GM19351 (cell line): ENCODE data around the gene ACOX1.
"Not testable (repeated sequence)": the region's sequence is repeated elsewhere in the genome, so short reads cannot be mapped to it uniquely, and the experiment has no call there.

Experiments
- ATAC-seq: cut with Tn5 transposase; IDR thresholded peaks from one replicate; pipeline ENCODE4 v1.9.1; 2021; ENCODE audit warnings: mild to moderate bottlenecking, moderate library complexity; ENCODE audit not compliant: unreplicated experiment

ACOX1 gene

GRCh38 chr17:75983501-75984181 is 4.7 kb upstream of the ACOX1 start:
- ATAC-seq: no peak

- ATAC-seq: no peak
Observed at GRCh38 chr17:75981019-75981615, 2.2 kb upstream of the ACOX1 start.

GRCh38 chr17:75980188-75981018 is 1.4 kb upstream of the ACOX1 start:
- ATAC-seq: no peak

- ATAC-seq: peak; percentile 17
Observed at GRCh38 chr17:75979705-75980187, 780 bp upstream of the ACOX1 start.

DNA sequence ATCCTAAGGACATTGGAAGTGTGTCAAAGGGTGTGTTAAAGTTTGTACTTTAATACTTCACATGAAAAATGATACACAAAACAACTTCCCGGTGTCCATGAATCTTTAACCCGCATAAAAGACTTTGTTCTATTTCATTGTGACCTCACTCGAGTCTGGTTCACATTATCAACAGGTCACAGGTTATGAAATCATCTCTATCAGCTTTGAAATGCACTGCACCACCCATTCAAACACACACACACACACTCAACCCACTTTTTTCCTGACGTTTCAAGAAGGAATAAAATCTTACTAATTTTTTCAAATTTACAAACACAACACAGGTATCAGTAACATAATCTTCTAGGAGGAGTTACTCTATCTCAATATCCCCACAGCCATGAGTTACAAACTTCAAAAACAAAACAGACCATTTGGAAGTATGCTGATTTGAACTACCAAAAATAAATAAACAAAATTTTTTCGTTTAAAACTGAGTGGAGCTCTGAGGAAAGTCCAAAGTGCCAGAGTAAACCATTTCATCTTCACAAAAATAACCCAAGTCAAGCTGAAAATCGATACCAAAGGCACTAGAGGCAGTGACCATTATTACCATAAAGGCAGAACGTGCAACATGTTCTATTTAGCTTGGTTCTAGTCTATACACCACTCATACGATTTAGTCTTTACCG is 2.7 kb downstream of the ACOX1 start:
- no peak for ATAC-seq

- ATAC-seq: no peak
Observed at GRCh38 chr17:75975757-75976174, 3.2 kb downstream of the ACOX1 start.

GRCh38 chr17:75975187-75975586 is 3.8 kb downstream of the ACOX1 start:
- ATAC-seq: not testable (repeated sequence)

- no peak for ATAC-seq
Observed at GRCh38 chr17:75970626-75971025, 8.3 kb downstream of the ACOX1 start.

DNA sequence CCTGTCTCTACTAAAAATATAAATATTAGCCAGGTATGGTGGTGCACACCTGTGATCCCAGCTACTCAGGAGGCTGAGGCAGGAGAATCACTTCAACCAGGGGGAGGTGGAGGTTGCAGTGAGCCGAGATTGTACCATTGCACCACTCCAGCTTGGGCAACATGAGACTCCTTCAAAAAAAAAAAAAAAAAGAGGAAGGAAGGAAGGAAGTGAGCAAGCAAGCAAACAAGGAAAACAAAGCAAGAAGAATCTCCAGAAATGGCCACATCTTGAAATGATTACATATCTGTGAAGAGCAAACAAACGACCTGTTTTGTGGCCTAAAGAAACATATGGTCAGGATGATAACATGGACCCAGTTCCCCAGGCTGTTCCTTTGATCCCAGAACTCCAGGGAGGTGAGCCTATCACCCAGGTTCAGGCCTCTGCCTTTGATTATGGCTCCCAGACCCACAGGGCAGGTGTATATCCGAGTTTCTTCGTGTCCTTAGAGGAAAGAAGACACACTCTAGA is 8.9 kb downstream of the ACOX1 start:
- no peak for ATAC-seq

DNA sequence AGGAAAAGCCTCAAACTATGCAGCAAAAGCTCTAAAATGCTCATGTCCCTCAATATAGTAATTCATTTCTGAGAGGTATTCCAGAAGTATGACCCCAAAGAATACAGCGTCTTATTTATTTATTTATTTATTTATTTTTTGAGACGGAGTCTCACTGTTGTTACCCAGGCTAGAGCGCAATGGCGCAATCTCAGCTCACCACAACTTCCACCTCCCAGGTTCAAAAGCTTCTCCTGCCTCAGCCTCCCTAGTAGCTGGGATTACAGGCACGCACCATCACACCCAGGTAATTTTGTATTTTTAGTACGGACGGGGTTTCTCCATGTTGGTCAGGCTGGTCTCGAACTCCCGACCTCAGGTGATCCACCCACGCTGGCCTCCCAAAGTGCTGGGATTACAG is 9.9 kb downstream of the ACOX1 start:
- ATAC-seq: not testable (repeated sequence)

GRCh38 chr17:75965468-75965867 is 13.5 kb downstream of the ACOX1 start:
- no peak for ATAC-seq

DNA sequence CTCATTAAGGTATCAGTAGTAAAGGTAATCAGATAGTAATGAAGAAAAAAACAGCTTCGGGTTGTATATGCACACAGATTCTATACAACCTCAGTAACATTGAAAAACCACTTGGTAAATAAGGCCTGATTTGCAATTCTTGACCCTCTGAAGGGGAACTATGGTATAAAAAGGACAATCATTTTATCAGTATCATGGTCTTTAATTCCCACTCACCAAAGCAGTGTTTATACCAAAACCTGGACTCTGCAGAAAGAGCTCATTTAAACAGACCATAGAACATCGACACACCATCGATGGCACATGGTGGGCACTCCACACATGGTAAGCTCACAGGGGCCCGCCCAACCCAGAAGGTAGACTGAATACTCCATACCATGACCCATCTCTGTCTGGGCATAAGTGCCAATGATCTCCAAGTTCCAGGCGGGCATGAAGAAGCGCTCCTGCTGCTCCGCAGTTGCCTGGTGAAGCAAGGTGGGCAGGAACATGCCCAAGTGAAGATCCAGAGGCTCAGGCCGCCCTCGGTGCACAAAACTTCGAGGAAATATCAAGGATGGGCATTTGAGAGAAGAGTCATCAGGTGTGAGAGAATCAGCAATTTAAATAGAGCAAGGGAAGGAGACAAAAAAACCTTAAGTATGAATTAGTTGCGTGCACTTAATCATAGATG is 19.0 kb downstream of the ACOX1 start:
- no peak for ATAC-seq

DNA sequence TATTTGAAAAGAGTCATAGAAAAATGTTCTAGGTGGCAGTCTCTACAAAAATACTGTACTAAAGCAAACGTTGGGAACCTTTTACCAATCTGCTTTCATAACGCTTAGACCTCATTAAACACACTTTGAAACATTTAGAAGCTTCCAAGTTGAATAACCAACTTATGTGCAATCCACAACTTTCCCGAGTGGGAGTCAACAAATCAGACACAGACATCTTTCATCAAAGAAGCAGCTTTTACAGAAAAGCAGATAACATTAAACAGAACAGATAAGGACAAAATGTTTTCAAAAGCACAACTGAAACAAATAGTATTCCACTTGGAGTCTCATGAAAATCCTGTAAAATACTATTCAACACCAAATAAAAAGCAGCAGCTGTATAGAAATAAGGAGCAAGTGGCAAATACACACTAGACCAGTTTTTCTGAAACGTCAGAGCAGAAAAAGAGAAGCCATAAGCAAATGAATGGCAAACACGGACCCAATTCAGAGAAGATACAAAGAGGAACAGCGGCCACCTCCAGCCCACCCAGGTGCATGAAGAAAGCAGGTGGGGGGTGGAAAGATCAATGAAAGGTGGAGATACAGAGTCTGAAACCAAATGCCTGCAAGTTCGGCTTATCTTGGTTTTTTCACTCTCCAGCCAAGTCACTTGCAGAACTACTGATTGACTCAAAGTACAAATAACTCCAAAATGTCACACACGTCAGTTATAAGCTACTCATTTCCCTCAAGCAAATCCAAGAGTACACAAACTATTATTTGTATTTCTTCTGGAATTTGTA is 19.7 kb downstream of the ACOX1 start:
- ATAC-seq: no peak

GRCh38 chr17:75950855-75951554 is 28.0 kb downstream of the ACOX1 start:
- ATAC-seq: no peak

GRCh38 chr17:75950421-75950820 is 28.5 kb downstream of the ACOX1 start:
- no peak for ATAC-seq

DNA sequence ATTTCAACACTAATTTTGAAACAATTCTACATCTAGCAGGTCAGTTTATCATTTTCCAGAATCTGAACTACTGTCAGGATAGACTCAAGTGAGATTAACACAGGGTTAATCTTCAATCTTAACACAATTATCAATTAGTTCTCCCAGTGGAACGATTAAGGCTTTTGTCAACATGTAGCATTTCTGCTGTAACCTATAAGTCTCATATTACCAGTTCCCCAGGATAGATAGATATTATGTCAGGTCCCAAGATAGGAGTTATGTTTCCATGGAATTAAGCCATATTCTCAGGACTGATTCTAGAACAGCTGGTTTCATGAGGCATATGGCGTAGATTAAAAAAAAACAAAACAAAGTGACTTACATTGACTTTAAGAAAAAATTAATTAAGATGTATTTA is 33.8 kb downstream of the ACOX1 start:
- no peak for ATAC-seq

GRCh38 chr17:75943491-75943890 is 35.5 kb downstream of the ACOX1 start:
- no peak for ATAC-seq

- no peak for ATAC-seq
Observed at GRCh38 chr17:75942473-75942872, 36.5 kb downstream of the ACOX1 start.

DNA sequence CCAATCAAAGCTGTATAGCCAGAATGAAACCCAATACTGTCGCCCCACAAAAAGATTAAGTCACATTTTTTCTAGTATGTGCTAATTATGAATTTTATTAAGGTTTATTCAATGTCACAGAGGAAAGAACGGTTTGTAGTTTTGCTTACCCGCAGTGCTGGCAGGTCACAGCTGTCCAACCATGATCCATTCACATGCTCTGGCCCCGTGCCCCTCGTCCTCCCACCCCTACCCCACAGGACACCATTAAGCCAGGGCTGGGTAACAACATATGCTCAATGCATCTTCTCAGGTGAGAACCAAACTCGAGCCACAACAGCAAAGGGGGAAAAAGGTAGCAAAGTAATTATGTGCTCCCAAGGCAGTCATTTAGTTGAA is 37.5 kb downstream of the ACOX1 start:
- no peak for ATAC-seq
